ENCODE data around the gene PLEKHO2.
A peak's percentile ranks its signal among the peaks of the same experiment; 100 is the strongest.

The PLEKHO2 gene

DNA sequence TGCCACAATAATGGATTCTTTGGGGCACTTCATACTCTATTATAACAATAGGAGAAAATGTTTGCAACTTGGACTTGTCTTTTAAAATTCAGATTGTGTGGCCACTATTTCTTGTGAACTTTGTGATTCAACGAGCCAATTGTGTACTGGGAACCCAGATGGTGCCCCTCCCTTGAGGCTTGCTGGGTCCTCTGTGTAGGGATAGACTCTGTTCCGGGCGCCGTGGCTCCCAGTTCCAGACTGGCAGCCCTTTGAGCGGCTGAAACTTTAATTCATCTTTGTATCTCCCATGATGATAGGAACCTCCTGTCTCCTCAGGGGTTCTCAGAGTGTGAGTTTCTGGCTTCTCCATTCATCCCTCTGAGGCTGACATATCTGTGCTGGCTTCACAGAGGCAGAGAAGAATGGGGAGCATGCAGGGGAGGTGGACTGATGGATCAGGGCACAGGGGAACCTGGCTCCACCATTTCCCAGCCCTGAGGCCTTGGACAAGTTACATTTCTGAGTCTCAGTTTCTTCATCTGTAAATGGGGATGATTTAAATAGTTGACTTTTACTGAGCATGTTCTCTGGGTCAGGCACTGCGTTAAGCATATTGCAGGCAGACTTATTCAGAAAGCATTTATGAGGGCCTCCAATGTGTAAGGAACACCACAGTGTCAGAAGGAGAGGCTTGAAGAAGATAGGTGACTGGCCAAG, 54.8 kb downstream of the PLEKHO2 start:
- Histone ChIP-seq H3K4me2 (ENCODE audit: low read length) (peak overlapping the region; percentile 99), H3K9me2 (replicated peaks; ENCODE audit: control insufficient read depth, low read length) (no peaks in the 10 kb centered on the region), H3K9me3 (ENCODE audit: control insufficient read depth, insufficient read depth, low read length) (no peaks in the 10 kb centered on the region), H3K79me2 (ENCODE audit: control insufficient read depth, low read length) (0 out of 2 replicates have a peak, but pooled peaks cover 3% of the 10 kb centered on the region), H4K20me1 (ENCODE audit: control insufficient read depth, insufficient read depth, low read depth, low read length) (no peaks in the 10 kb centered on the region), H3K27me3 (ENCODE audit: control insufficient read depth, low read length) (no peaks in the 10 kb centered on the region), H3K27ac (ENCODE audit: low read depth, low read length) (peak overlapping the region; percentile 96), H3F3A (ENCODE audit: control insufficient read depth, insufficient read depth) (peaks cover 29% of the 10 kb centered on the region), H3K36me3 (ENCODE audit: control insufficient read depth, low read length) (no peaks in the 10 kb centered on the region), H3K4me1 (ENCODE audit: control insufficient read depth, low read length) (peaks cover 57% of the 10 kb centered on the region), H3K4me3 (ENCODE audit: low read length) (peak overlapping the region; percentile 76)
- TF ChIP-seq, protein P1, sequence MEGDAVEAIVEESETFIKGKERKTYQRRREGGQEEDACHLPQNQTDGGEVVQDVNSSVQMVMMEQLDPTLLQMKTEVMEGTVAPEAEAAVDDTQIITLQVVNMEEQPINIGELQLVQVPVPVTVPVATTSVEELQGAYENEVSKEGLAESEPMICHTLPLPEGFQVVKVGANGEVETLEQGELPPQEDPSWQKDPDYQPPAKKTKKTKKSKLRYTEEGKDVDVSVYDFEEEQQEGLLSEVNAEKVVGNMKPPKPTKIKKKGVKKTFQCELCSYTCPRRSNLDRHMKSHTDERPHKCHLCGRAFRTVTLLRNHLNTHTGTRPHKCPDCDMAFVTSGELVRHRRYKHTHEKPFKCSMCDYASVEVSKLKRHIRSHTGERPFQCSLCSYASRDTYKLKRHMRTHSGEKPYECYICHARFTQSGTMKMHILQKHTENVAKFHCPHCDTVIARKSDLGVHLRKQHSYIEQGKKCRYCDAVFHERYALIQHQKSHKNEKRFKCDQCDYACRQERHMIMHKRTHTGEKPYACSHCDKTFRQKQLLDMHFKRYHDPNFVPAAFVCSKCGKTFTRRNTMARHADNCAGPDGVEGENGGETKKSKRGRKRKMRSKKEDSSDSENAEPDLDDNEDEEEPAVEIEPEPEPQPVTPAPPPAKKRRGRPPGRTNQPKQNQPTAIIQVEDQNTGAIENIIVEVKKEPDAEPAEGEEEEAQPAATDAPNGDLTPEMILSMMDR (IDR thresholded peaks at IDR 0.05; ENCODE audit: low read depth, low read length, poor library complexity, severe bottlenecking) = no peak
- no peak for TF ChIP-seq EZH2phosphoT487 (IDR thresholded peaks at IDR 0.05; ENCODE audit: borderline replicate concordance, low read length)

DNA sequence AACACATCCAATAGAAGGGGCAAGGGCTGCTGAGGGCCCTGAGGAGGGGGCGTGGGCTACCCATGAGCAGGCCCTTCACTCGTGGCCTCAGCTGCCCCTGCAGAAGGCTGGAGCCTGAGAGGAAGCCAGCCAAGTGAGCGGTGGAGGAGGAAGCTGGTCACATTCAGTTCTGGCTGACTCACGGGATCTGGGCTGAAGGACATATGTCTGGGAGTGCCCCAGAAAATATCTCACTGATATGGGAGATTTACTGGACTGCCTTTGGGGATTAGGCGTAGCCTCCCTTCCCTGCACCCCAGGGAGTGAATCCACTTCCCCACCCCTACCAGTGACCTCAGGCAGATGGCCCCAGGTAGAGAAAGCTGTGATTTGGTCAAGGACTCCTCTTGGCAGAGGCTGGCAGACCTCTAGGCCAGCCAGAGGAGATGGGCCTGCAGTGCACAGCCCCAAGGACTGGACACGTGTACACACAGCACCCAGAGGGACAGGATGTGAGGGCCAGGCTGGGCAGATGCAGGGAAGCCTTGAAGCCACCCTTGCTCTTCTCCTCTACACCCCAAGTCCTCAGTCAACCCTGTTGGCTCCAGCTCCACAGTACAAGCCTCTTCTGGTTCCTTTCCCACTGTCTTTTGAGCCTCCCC, 55.8 kb downstream of the PLEKHO2 start:
- Histone ChIP-seq H3K4me3 (ENCODE audit: low read length) (no peak overlapping the region), H3K9me3 (ENCODE audit: control insufficient read depth, insufficient read depth, low read length) (no peaks in the 10 kb centered on the region), H3K27ac (ENCODE audit: low read depth, low read length) (no peak overlapping the region), H3K4me2 (ENCODE audit: low read length) (no peak overlapping the region), H3K79me2 (ENCODE audit: control insufficient read depth, low read length) (0 out of 2 replicates have a peak, but pooled peaks cover 3% of the 10 kb centered on the region), H3K4me1 (ENCODE audit: control insufficient read depth, low read length) (peaks cover 57% of the 10 kb centered on the region), H3K9me2 (replicated peaks; ENCODE audit: control insufficient read depth, low read length) (no peaks in the 10 kb centered on the region), H4K20me1 (ENCODE audit: control insufficient read depth, insufficient read depth, low read depth, low read length) (no peaks in the 10 kb centered on the region), H3K36me3 (ENCODE audit: control insufficient read depth, low read length) (no peaks in the 10 kb centered on the region), H3K27me3 (ENCODE audit: control insufficient read depth, low read length) (no peaks in the 10 kb centered on the region), H3F3A (ENCODE audit: control insufficient read depth, insufficient read depth) (peaks cover 28% of the 10 kb centered on the region)
- no peak for TF ChIP-seq EZH2phosphoT487 (IDR thresholded peaks at IDR 0.05; ENCODE audit: borderline replicate concordance, low read length)
- TF ChIP-seq, protein P1 (IDR thresholded peaks at IDR 0.05; ENCODE audit: low read depth, low read length, poor library complexity, severe bottlenecking) = no peak

DNA sequence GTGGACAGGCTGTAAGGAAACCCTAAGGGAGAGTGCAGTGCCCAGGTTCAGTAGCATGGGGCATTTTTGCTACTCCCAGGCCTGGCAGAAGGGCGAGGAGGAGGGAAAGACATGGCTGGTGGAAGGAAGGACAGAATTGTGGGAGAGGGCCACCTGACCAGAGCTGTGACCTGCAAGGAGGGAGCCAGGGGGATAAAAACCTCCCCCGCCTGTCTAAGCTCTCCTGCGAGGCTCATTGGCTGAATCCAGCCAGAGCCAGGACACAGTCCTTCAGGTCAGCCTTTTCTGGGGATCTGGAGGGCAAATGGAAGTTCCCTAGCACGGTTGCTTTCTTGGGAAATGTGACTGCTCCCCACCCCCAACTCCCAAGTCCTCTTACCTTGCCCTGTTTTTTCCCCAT, 56.7 kb downstream of the PLEKHO2 start:
- no peak overlapping the region for H3K4me3 ChIP-seq (ENCODE audit: low read length)
- no peak overlapping the region for H3K27ac ChIP-seq (ENCODE audit: low read depth, low read length)
- no peaks in the 10 kb centered on the region for H3K9me2 ChIP-seq (replicated peaks; ENCODE audit: control insufficient read depth, low read length)
- H3K4me1 ChIP-seq (ENCODE audit: control insufficient read depth, low read length) = peaks cover 55% of the 10 kb centered on the region
- peaks cover 19% of the 10 kb centered on the region for H3F3A ChIP-seq (ENCODE audit: control insufficient read depth, insufficient read depth)
- H3K4me2 ChIP-seq (ENCODE audit: low read length) = no peak overlapping the region
- H3K36me3 ChIP-seq (ENCODE audit: control insufficient read depth, low read length) = no peaks in the 10 kb centered on the region
- H3K79me2 ChIP-seq (ENCODE audit: control insufficient read depth, low read length) = no peaks in the 10 kb centered on the region
- H4K20me1 ChIP-seq (ENCODE audit: control insufficient read depth, insufficient read depth, low read depth, low read length) = no peaks in the 10 kb centered on the region
- H3K27me3 ChIP-seq (ENCODE audit: control insufficient read depth, low read length) = no peaks in the 10 kb centered on the region
- no peak for TF ChIP-seq EZH2phosphoT487 (IDR thresholded peaks at IDR 0.05; ENCODE audit: borderline replicate concordance, low read length)
- TF ChIP-seq, protein P1 (IDR thresholded peaks at IDR 0.05; ENCODE audit: low read depth, low read length, poor library complexity, severe bottlenecking) = no peak
- no peaks in the 10 kb centered on the region for H3K9me3 ChIP-seq (ENCODE audit: control insufficient read depth, insufficient read depth, low read length)
